IPS-NIHi7 (cell line): Measurements from ENCODE around the gene URB1.
"Not testable (repeated sequence)": the region's sequence is repeated elsewhere in the genome, so short reads cannot be mapped to it uniquely, and the experiment has no call there.

Experiments used
- DNase-seq: peaks from one replicate; pipeline ENCODE4 v3.0.0; 2012; ENCODE audit warnings: mixed read lengths; ENCODE audit errors: extremely low spot score

Gene URB1

GRCh38 chr21:32377506-32377905, 15.3 kb downstream of the URB1 start:
- no peak for DNase-seq

- no peak for DNase-seq
Observed at GRCh38 chr21:32372755-32373154, 20.1 kb downstream of the URB1 start.

- DNase-seq: no peak
Observed at GRCh38 chr21:32371913-32372314, 20.9 kb downstream of the URB1 start.

GRCh38 chr21:32370998-32371766, 21.6 kb downstream of the URB1 start:
- no peak for DNase-seq

GRCh38 chr21:32368961-32369360, 23.9 kb downstream of the URB1 start:
- DNase-seq: not testable (repeated sequence)

GRCh38 chr21:32368386-32368785, 24.4 kb downstream of the URB1 start:
- no peak for DNase-seq

GRCh38 chr21:32367158-32367557, 25.7 kb downstream of the URB1 start:
- DNase-seq: no peak

- no peak for DNase-seq
Observed at GRCh38 chr21:32366191-32366590, 26.6 kb downstream of the URB1 start.

- DNase-seq: no peak
Observed at GRCh38 chr21:32364796-32365195, 28.0 kb downstream of the URB1 start.

GRCh38 chr21:32364387-32364786, 28.4 kb downstream of the URB1 start:
- DNase-seq: no peak

GRCh38 chr21:32360401-32360975, 32.3 kb downstream of the URB1 start:
- no peak for DNase-seq

GRCh38 chr21:32359719-32360260, 33.0 kb downstream of the URB1 start:
- no peak for DNase-seq

- DNase-seq: no peak
Observed at GRCh38 chr21:32356874-32357395, 35.9 kb downstream of the URB1 start.

GRCh38 chr21:32353002-32353711, 39.7 kb downstream of the URB1 start:
- DNase-seq: no peak

GRCh38 chr21:32352526-32352925, 40.3 kb downstream of the URB1 start:
- DNase-seq: no peak

GRCh38 chr21:32351428-32351827, 41.4 kb downstream of the URB1 start:
- DNase-seq: no peak

GRCh38 chr21:32350981-32351380, 41.8 kb downstream of the URB1 start:
- DNase-seq: no peak

GRCh38 chr21:32350211-32350980, 42.4 kb downstream of the URB1 start:
- no peak for DNase-seq

- DNase-seq: no peak
Observed at GRCh38 chr21:32349333-32349944, 43.4 kb downstream of the URB1 start.

- no peak for DNase-seq
Observed at GRCh38 chr21:32348604-32349332, 44.0 kb downstream of the URB1 start.
